ENCODE data around the gene RIIAD1.
A peak's percentile ranks its signal among the peaks of the same experiment; 100 is the strongest.
"Not testable (repeated sequence)": the region's sequence is repeated elsewhere in the genome, so short reads cannot be mapped to it uniquely, and the experiment has no call there.

The RIIAD1 gene, protein sequence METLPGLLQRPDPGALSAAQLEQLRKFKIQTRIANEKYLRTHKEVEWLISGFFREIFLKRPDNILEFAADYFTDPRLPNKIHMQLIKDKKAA

DNA sequence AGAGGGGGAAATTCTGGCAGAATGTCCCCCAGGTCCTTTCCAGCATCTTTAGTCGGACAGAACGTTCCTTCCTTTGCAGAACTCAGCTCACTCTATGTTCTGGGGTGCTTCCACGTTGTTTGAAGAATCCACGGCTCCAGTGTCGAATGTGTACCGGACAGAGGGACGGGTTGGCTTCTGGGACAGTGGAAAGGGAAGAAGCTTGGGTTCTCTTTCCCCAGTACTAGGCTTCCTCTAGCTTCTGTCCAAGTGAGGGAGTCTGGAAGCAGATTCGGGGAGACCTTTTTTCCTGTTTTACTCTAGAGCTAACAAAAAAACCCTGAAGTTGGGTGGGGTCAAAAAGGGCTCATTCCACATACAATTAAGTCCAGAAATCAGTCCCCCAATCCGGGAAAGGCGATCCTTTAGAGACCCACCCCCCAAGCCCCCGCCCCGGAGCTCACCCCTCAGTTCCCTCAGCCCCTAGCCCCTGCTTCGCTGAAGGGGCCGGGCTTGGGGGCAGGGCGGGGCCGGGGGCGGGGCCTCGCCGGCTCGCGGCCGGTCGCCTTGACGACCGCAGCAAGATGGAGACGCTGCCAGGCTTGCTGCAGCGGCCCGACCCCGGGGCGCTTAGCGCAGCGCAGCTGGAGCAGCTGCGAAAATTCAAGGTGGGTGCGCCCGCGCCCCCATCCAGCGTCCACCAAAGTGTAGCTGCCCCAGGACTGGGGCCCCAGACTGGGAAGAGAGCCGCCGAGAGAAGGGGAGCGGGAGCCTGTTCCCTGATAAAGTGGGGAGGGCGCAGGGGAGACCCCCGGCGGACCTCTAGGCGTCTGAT, at the start of gene RIIAD1:
TSS of gene RIIAD1 (plus strand) at position 549 of the 814 bp plus-strand sequence. CDS start at position 564, 15 bp downstream.
- intact Hi-C loops (cut with DNase I; ENCODE audit: low total_unique reads) = no loop called here
- Histone ChIP-seq H3K27me3 (peaks cover 0 to 10% of the 10 kb centered on the region in 2 donors), H3K9me3 (no peaks in the 10 kb centered on the region), H3K4me3 (peak within 1 kb of the TSS; percentile 52 to 66), H3K27ac (peak within 1 kb of the TSS; percentile 72 to 79), H3K36me3 (no peaks in the 10 kb centered on the region), H3K4me1 (peaks cover 0 to 46% (median 35%) of the 10 kb centered on the region in 4 donors)
- peak in 1 of 2 donors; percentile 73 for DNase-seq
- TF ChIP-seq, protein P1, sequence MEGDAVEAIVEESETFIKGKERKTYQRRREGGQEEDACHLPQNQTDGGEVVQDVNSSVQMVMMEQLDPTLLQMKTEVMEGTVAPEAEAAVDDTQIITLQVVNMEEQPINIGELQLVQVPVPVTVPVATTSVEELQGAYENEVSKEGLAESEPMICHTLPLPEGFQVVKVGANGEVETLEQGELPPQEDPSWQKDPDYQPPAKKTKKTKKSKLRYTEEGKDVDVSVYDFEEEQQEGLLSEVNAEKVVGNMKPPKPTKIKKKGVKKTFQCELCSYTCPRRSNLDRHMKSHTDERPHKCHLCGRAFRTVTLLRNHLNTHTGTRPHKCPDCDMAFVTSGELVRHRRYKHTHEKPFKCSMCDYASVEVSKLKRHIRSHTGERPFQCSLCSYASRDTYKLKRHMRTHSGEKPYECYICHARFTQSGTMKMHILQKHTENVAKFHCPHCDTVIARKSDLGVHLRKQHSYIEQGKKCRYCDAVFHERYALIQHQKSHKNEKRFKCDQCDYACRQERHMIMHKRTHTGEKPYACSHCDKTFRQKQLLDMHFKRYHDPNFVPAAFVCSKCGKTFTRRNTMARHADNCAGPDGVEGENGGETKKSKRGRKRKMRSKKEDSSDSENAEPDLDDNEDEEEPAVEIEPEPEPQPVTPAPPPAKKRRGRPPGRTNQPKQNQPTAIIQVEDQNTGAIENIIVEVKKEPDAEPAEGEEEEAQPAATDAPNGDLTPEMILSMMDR (IDR thresholded peaks at IDR 0.05) = no peak

DNA sequence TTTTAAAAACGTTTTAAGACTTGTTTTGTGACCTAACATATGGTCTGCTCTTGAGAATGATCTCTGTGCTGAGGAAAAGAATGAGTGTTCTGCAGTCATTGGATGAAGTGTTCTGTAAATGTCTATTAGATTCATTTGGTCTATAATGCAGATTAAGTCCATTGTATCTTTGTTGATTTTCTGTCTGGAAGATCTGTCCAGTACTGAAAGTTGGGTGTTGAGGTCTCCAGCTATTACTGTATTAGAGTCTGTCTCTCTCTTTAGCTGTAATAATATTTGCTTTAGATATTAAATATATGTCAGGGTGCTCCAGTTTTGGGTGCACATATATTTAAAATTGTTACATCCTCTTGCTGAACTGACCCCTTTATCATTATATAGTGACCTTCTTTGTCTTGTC, 47.9 kb upstream of the RIIAD1 start:
- H3K4me1 ChIP-seq = no peaks in the 10 kb centered on the region
- DNase-seq = no peak
- H3K36me3 ChIP-seq = peaks cover 22 to 31% (median 24%) of the 10 kb centered on the region in 3 donors
- H3K27me3 ChIP-seq = no peaks in the 10 kb centered on the region
- TF ChIP-seq, protein P1 (IDR thresholded peaks at IDR 0.05) = no peak
- peaks cover 0 to 10% (median 0%) of the 10 kb centered on the region in 3 donors for H3K9me3 ChIP-seq
- intact Hi-C loops (cut with DNase I; ENCODE audit: low total_unique reads) = no loop called here
- H3K27ac ChIP-seq = no peak overlapping the region
- no peak overlapping the region for H3K4me3 ChIP-seq

DNA sequence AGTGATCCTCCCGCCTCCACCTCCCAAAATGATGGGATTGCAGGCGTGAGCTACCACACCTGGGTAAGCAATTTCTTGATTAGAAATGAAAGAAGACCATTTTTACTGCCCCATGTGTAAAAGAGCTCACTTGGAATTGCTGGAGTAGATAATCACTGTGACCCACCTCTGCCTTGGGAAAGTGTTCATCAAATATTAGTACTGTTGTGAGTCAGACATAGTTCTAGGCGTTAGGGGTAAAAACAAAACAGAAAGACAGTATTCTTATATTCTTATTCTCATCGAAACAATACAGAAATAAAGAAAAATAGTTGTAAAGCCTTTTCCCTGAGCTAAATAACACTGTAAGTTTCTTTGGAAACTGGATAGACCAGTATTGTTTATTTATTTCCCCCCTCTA, 40.9 kb upstream of the RIIAD1 start:
- Histone ChIP-seq H3K4me1 (peaks cover 0 to 20% (median 8%) of the 10 kb centered on the region in 4 donors), H3K27ac (peak overlapping the region; percentile 30 to 64), H3K27me3 (no peaks in the 10 kb centered on the region), H3K4me3 (no peak overlapping the region), H3K36me3 (peaks cover 8 to 22% (median 21%) of the 10 kb centered on the region in 3 donors), H3K9me3 (no peaks in the 10 kb centered on the region)
- no peak for DNase-seq
- TF ChIP-seq, protein P1 (IDR thresholded peaks at IDR 0.05) = no peak
- intact Hi-C loops (cut with DNase I; ENCODE audit: low total_unique reads) = no loop called here

DNA sequence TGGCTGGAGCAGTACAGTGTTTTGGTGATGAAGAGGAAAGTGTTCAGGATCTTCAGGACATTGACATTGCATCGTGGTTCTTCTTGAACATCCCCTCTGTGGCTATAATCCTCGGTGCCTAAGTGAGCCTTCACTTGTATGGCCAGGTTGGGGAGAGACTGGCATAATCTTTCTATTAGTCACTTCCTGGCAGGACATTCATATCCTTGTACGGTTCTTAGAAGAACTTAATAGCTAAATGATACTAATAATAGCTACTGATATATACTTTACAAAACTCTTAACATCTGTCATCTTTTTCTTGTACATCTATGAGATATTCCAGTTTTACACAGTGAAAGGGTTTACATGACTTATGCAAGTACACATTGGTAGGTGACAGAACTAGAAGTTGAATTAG, 40.5 kb upstream of the RIIAD1 start:
- no peaks in the 10 kb centered on the region for H3K9me3 ChIP-seq

DNA sequence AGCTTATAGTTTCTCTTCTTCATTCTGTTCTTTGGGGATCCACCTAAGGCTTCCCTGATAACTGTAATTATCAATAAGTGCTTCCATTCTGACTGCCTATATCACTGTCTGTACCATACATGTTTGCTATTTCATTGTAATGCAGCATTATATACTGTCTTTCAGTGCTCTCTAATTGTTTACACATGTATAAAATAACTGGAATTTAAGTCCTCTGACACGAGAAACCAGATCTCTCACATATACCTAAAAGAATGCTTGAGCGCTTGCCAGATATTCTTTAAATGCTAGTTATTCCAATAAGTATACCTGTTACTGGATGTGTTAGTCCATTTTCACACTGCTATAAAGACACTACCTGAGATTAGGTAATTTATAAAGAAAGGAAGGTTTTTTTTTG, 39.4 kb upstream of the RIIAD1 start:
- Histone ChIP-seq H3K36me3 (peaks cover 13 to 30% (median 27%) of the 10 kb centered on the region in 3 donors), H3K27me3 (no peaks in the 10 kb centered on the region), H3K4me3 (no peak overlapping the region), H3K27ac (no peak overlapping the region), H3K4me1 (peaks cover 0 to 20% (median 8%) of the 10 kb centered on the region in 4 donors), H3K9me3 (no peaks in the 10 kb centered on the region)
- DNase-seq = no peak
- TF ChIP-seq, protein P1 (IDR thresholded peaks at IDR 0.05) = no peak
- intact Hi-C loops (cut with DNase I; ENCODE audit: low total_unique reads) = no loop called here

More for the DNA sequence above, 40.5 kb upstream of the RIIAD1 start:
- TF ChIP-seq, protein P1 (IDR thresholded peaks at IDR 0.05) = no peak
- no peak for DNase-seq
- Histone ChIP-seq H3K27ac (peak overlapping the region; percentile 30 to 64), H3K36me3 (peaks cover 8 to 27% (median 26%) of the 10 kb centered on the region in 3 donors), H3K27me3 (no peaks in the 10 kb centered on the region), H3K4me1 (peaks cover 0 to 20% (median 8%) of the 10 kb centered on the region in 4 donors), H3K4me3 (no peak overlapping the region)
- intact Hi-C loops (cut with DNase I; ENCODE audit: low total_unique reads) = no loop called here

DNA sequence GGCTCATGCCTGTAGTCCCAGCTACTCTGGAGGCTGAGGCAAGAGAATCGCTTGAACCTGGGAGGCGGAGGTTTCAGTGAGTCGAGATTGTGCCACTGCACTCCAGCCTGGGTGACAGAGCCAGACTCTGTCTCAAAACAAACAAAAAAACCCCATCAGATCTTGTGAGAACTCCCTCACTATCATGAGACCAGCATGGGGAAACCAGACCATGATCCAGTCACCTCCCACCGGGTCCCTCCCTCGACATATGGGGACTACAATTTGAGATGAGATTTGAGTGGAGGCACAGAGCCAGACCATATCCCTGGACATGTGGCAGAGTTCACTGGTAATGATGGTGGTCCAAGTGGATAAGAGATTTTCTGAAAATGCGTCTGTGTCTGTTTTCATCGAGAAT, 38.4 kb upstream of the RIIAD1 start:
- peaks cover 13 to 37% (median 27%) of the 10 kb centered on the region in 3 donors for H3K36me3 ChIP-seq
- intact Hi-C loops (cut with DNase I; ENCODE audit: low total_unique reads); H3K27me3 ChIP-seq: not testable (repeated sequence)

More for the DNA sequence above, 38.4 kb upstream of the RIIAD1 start:
- H3K4me3 ChIP-seq, DNase-seq, H3K27ac ChIP-seq, H3K9me3 ChIP-seq: not testable (repeated sequence)
- peaks cover 0 to 20% (median 8%) of the 10 kb centered on the region in 4 donors for H3K4me1 ChIP-seq
